ENCODE results near the gene EXOC2.

DNA sequence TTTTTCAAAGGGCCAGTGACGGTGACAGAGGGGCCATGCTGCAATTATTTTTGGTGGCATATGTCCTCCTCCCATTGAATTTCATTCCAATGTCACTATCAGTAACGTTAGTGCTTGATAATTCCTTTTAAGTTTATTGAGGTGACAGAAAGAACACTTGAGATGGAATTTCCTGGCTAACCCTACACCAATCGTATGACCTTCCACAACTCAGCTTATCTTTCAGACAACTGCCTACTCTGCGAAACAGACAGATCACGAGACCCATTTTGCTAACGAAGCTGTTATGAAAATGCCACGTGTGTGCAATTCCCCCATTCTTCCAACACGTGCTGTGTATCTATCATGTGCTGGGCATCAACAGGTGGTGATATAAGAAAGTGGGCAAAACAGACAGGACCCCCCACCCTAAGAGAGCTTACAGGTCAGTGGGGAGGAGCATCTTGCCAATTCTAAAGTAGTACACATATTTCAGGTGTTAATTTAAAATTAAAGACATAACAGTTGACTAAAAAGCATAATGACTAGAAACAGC, 188.4 kb downstream of the EXOC2 start:
- TF ChIP-seq, protein P1, sequence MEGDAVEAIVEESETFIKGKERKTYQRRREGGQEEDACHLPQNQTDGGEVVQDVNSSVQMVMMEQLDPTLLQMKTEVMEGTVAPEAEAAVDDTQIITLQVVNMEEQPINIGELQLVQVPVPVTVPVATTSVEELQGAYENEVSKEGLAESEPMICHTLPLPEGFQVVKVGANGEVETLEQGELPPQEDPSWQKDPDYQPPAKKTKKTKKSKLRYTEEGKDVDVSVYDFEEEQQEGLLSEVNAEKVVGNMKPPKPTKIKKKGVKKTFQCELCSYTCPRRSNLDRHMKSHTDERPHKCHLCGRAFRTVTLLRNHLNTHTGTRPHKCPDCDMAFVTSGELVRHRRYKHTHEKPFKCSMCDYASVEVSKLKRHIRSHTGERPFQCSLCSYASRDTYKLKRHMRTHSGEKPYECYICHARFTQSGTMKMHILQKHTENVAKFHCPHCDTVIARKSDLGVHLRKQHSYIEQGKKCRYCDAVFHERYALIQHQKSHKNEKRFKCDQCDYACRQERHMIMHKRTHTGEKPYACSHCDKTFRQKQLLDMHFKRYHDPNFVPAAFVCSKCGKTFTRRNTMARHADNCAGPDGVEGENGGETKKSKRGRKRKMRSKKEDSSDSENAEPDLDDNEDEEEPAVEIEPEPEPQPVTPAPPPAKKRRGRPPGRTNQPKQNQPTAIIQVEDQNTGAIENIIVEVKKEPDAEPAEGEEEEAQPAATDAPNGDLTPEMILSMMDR (IDR thresholded peaks at IDR 0.05), result no peak
- TF ChIP-seq EZH2 (IDR thresholded peaks at IDR 0.05) (no peak), EZH2phosphoT487 (IDR thresholded peaks at IDR 0.05) (no peak)
